ENCODE data around the gene C1orf141. TPM values are rescaled to one million over a fixed set of nuclear protein-coding genes. Genes with fewer than 3 reads are reported as not detected.

The C1orf141 gene
- total and polyA plus RNA-seq, 2 donors (not counting 3 experiments of a cell fraction or from before 2014, with no cell fraction given): not detected

DNA sequence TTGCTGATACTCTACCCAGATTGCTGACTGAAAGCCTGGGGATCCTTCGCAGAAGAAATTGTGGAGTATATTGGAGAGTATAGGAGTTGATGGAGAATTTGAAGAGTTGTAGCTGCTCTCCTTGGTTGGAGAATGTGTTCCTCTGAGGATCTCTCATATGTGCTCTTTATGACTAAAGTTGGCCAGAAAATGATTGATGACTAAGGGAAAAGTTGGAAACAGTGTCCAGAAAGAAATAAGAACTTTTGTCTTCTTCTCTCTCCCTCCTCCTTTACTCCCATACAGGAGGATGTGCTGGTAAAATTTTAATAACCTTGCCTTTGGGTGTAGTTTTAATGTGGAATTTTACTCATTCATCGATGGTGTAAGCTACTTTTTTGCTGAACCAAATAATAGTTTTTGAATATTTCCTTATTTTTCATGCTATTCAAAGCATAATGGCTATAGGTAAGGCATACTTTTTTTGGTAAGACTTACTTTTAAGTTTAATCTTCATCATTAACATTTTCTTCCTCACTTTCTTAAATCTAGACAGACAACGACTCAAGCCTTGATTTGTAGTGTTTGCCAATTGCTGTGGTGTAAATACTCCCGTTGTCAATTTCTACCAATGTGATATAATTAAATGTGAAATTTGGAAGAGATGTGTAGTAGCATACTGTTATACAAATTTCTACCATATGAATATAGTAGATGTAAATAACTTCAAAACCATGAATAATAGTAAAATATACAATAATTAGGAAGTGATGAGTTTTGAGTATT lies 13.7 kb downstream of the C1orf141 start:
- TF ChIP-seq, protein P1, sequence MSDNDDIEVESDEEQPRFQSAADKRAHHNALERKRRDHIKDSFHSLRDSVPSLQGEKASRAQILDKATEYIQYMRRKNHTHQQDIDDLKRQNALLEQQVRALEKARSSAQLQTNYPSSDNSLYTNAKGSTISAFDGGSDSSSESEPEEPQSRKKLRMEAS (IDR thresholded peaks at IDR 0.05; ENCODE audit: insufficient read depth, insufficient read length): no peak
- TF ChIP-seq GATA2 (IDR thresholded peaks at IDR 0.05; ENCODE audit: insufficient read depth, insufficient read length, low read depth, low read length) (no peak), FOS (IDR thresholded peaks at IDR 0.05; ENCODE audit: borderline replicate concordance, insufficient read depth, low read length) (no peak)
- dilution Hi-C loops (cut with MboI; ENCODE audit: extremely low pct_ligation_motif_present, low sequenced_read_pairs) (no loop called here), intact Hi-C loops (cut with micrococcal nuclease) (no loop called here)
- ChIA-PET CTCF (no interaction called here), POLR2A (no interaction called here)
- DNase-seq (ENCODE audit: low read depth, low spot score) (no peak), FAIRE-seq (no peak)
- Histone ChIP-seq H3K9ac (replicated peaks; ENCODE audit: extremely low read depth, insufficient read depth, low read length) (no peak overlapping the region), H3K4me2 (ENCODE audit: insufficient read depth, low read length) (no peak overlapping the region), H3K36me3 (ENCODE audit: control insufficient read depth in 2 of 2, extremely low read depth in 1 of 2, insufficient read depth in 2 of 2, low read length in 2 of 2) (no peaks in the 10 kb centered on the region), H3K27me3 (ENCODE audit: control insufficient read depth in 2 of 2, insufficient read depth in 2 of 2, low read length in 2 of 2) (peaks cover 3 to 4% of the 10 kb centered on the region in 2 experiments), H2AFZ (ENCODE audit: low read depth, low read length) (no peak overlapping the region), H3K4me1 (ENCODE audit: control insufficient read depth, extremely low read depth, insufficient read depth, low read length) (no peaks in the 10 kb centered on the region), H3K9me3 (replicated peaks; ENCODE audit: control insufficient read depth, insufficient read depth, low read length) (no peaks in the 10 kb centered on the region), H3K9me1 (replicated peaks; ENCODE audit: control insufficient read depth, extremely low read depth, insufficient read depth, low read length) (no peaks in the 10 kb centered on the region), H3K4me3 (replicated peaks in 1 of 3; ENCODE audit: insufficient read depth in 1 of 3, low read depth in 1 of 3, low read length in 3 of 3) (no peak overlapping the region), H4K20me1 (replicated peaks; ENCODE audit: control insufficient read depth, extremely low read depth, insufficient read depth, low read length) (no peaks in the 10 kb centered on the region), H3K79me2 (ENCODE audit: control insufficient read depth, insufficient read depth, low read length) (no peaks in the 10 kb centered on the region), H3K27ac (ENCODE audit: insufficient read depth, low read depth, low read length) (no peak overlapping the region)
- no TSS peak for BruUV-seq (replicated peaks)

DNA sequence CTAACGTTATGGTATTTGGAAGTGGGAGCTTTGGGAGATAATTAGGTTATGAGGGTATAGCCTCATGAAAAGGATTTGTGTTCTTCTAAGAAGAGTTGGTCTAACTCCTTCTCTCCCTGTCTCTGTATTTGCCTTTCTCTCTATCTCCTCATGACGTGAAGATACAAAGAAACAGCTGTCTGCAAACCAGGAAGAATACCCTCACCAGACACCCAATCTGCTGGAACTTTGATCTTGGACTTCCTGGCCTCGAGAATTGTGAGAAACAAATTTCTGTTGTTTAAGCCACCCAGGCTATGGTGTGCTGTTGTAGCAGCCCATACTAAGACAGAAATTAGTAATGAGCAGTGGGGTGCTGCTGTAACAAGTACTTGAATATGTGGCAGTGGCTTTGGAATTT lies 16.1 kb downstream of the C1orf141 start:
- no peaks in the 10 kb centered on the region for H3K9me1 ChIP-seq (replicated peaks; ENCODE audit: control insufficient read depth, extremely low read depth, insufficient read depth, low read length)
- no peak overlapping the region for H3K4me2 ChIP-seq (ENCODE audit: insufficient read depth, low read length)
- TF ChIP-seq, protein P2, sequence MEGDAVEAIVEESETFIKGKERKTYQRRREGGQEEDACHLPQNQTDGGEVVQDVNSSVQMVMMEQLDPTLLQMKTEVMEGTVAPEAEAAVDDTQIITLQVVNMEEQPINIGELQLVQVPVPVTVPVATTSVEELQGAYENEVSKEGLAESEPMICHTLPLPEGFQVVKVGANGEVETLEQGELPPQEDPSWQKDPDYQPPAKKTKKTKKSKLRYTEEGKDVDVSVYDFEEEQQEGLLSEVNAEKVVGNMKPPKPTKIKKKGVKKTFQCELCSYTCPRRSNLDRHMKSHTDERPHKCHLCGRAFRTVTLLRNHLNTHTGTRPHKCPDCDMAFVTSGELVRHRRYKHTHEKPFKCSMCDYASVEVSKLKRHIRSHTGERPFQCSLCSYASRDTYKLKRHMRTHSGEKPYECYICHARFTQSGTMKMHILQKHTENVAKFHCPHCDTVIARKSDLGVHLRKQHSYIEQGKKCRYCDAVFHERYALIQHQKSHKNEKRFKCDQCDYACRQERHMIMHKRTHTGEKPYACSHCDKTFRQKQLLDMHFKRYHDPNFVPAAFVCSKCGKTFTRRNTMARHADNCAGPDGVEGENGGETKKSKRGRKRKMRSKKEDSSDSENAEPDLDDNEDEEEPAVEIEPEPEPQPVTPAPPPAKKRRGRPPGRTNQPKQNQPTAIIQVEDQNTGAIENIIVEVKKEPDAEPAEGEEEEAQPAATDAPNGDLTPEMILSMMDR (IDR thresholded peaks at IDR 0.05; ENCODE audit: extremely low read depth in 1 of 2, insufficient read depth in 1 of 2, low read depth in 1 of 2, low read length in 2 of 2): no peak
- TF ChIP-seq JUN (IDR thresholded peaks at IDR 0.05; ENCODE audit: borderline replicate concordance, insufficient read depth, insufficient read length, low read depth) (no peak), GATA2 (IDR thresholded peaks at IDR 0.05; ENCODE audit: insufficient read depth, insufficient read length, low read depth, low read length) (no peak), POLR2A (IDR thresholded peaks at IDR 0.05; ENCODE audit: low read depth, low read length) (no peak), FOS (IDR thresholded peaks at IDR 0.05; ENCODE audit: borderline replicate concordance, insufficient read depth, low read length) (no peak), EZH2 (IDR thresholded peaks at IDR 0.05; ENCODE audit: borderline replicate concordance, low read depth, low read length, severe bottlenecking) (no peak), POLR2AphosphoS5 (IDR thresholded peaks at IDR 0.05; ENCODE audit: insufficient read depth, low read depth, low read length) (no peak), MYC (IDR thresholded peaks at IDR 0.05; ENCODE audit: low read depth, low read length) (no peak)
- TF ChIP-seq, protein P1 (IDR thresholded peaks at IDR 0.05; ENCODE audit: insufficient read depth, insufficient read length): no peak
- no peak for DNase-seq (ENCODE audit: low read depth, low spot score)
- H4K20me1 ChIP-seq (replicated peaks; ENCODE audit: control insufficient read depth, extremely low read depth, insufficient read depth, low read length): no peaks in the 10 kb centered on the region
- ChIA-PET POLR2A (no interaction called here), CTCF (interaction anchor here (1.5 kb wide), 1 partner anchor 31 kb away, joined by 4 read pairs; no protein-coding TSS in a partner anchor)
- H3K4me3 ChIP-seq (replicated peaks in 1 of 3; ENCODE audit: insufficient read depth in 1 of 3, low read depth in 1 of 3, low read length in 3 of 3): no peak overlapping the region
- no TSS peak for BruUV-seq (replicated peaks)
- no peaks in the 10 kb centered on the region for H3K4me1 ChIP-seq (ENCODE audit: control insufficient read depth, extremely low read depth, insufficient read depth, low read length)
- H2AFZ ChIP-seq (ENCODE audit: low read depth, low read length): no peak overlapping the region
- H3K36me3 ChIP-seq (ENCODE audit: control insufficient read depth in 2 of 2, extremely low read depth in 1 of 2, insufficient read depth in 2 of 2, low read length in 2 of 2): no peaks in the 10 kb centered on the region
- H3K9me3 ChIP-seq (replicated peaks; ENCODE audit: control insufficient read depth, insufficient read depth, low read length): no peaks in the 10 kb centered on the region
- no peak for FAIRE-seq
- intact Hi-C loops (cut with micrococcal nuclease): no loop called here
- H3K27ac ChIP-seq (ENCODE audit: insufficient read depth, low read depth, low read length): no peak overlapping the region
- dilution Hi-C loops (cut with MboI; ENCODE audit: extremely low pct_ligation_motif_present, low sequenced_read_pairs): no loop called here
- H3K27me3 ChIP-seq (ENCODE audit: control insufficient read depth in 2 of 2, insufficient read depth in 2 of 2, low read length in 2 of 2): peaks cover 3 to 4% of the 10 kb centered on the region in 2 experiments
- no peak overlapping the region for H3K9ac ChIP-seq (replicated peaks; ENCODE audit: extremely low read depth, insufficient read depth, low read length)
- no peaks in the 10 kb centered on the region for H3K79me2 ChIP-seq (ENCODE audit: control insufficient read depth, insufficient read depth, low read length)

Measured in endothelial cell of umbilical vein (primary cell).